NCI-H82 (cell line): ENCODE results near the gene LRCOL1.

ENCODE experiments used
- DNase-seq: peaks from one replicate; lab custom pipeline; 2025; lab: John Stamatoyannopoulos, UW

LRCOL1 gene

DNA sequence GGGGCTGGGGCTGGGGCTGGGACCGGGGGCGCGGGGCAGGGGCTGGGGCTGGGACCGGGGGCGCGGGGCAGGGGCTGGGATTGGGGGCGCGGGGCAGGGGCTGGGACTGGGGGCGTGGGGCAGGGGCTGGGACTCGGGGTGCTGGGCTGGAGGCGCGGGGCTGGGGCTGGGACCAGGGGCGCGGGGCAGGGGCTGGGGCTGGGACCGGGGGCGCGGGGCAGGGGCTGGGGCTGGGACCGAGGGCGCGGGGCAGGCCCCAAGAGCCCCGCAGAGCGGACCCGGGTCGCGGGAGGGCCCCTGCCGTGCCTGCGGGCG, 8.6 kb upstream of the LRCOL1 start:
- DNase-seq, result no peak

DNA sequence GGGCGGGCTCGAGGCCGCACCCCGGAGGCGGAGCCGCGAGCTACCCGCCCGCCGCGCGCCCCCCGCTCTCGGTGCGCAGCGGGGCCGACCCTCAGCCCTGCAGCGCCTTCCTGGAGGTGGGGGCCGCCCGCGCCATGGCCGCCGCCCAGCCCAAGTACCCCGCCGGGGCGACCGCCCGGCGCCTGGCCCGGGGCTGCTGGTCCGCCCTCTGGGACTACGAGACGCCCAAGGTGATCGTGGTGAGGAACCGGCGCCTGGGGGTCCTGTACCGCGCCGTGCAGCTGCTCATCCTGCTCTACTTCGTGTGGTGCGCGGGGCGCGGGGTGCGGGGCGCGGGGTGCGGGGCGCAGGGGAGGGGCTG, 8.3 kb upstream of the LRCOL1 start, which contains the start of gene P2RX2:
P2RX2 (plus strand) TSS at position 94 of the 361 bp plus-strand sequence; CDS start at position 135, 41 bp downstream.
- peak; percentile 21 for DNase-seq

GRCh38 chr12:132617822-132618682, 7.7 kb upstream of the LRCOL1 start:
- peak; percentile 32 for DNase-seq

GRCh38 chr12:132617135-132617701, 6.8 kb upstream of the LRCOL1 start:
- DNase-seq, result no peak

- no peak for DNase-seq
These were observed 5.2 kb upstream of the LRCOL1 start for GRCh38 chr12:132615579-132616038.

GRCh38 chr12:132614861-132615578, 4.6 kb upstream of the LRCOL1 start:
- DNase-seq, result peak; percentile 92

DNA sequence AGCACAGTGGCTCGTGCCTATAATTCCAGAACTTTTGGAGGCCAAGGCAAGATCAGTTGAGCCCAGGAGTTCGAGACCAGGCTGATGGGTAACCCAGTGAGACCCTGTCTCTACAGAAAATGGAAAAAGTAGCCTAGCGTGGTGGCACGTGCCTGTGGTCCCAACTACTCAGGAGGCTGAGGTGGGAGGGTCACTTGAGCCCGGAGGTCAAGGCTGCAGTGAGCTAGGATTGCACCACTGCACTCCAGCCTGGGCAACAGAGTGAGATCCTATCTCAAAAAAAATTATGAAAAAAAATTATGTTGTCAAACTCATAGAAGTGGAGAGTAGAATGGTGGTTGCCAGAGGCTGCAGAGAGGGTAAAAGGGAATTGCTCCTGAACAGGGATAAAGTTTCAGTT, 3.6 kb upstream of the LRCOL1 start:
- DNase-seq, result no peak

GRCh38 chr12:132611620-132612019, 1.2 kb upstream of the LRCOL1 start:
- no peak for DNase-seq

DNA sequence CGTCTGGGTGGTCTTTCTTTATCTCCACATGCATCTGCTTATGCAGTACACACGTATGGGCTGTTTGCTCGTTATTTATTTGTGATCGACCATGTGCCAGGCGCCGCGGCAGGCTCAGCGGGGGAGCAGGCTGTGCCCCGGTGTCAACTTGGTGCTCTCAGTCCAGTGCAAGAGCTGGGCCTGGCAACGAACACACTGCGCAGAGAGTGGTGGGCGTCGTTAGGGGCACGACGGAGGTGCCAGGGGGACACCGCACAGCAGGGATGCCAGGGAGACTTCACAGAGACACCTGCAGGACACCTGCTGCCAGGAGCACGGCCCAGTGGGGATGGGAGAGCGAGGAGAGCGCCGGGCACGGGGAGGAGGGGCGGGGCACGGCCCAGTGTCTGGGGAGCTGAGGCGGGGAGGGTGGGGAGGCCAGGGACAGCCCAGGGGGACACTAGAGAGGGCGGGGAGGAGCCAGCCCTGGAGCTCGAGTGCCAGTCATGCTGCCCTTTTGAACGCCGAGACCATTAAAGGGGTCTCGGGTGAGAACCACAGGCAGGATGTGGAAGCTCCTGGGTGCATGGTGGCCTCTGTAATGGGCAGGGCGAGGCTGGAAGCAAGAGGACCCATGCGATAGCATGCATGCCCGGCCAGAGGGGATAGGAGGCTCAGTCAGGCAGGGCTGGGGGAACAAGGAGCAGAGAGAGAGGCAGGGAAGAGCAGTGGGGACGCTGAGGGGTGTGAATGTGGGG, 652 bp upstream of the LRCOL1 start:
- DNase-seq, result no peak

DNA sequence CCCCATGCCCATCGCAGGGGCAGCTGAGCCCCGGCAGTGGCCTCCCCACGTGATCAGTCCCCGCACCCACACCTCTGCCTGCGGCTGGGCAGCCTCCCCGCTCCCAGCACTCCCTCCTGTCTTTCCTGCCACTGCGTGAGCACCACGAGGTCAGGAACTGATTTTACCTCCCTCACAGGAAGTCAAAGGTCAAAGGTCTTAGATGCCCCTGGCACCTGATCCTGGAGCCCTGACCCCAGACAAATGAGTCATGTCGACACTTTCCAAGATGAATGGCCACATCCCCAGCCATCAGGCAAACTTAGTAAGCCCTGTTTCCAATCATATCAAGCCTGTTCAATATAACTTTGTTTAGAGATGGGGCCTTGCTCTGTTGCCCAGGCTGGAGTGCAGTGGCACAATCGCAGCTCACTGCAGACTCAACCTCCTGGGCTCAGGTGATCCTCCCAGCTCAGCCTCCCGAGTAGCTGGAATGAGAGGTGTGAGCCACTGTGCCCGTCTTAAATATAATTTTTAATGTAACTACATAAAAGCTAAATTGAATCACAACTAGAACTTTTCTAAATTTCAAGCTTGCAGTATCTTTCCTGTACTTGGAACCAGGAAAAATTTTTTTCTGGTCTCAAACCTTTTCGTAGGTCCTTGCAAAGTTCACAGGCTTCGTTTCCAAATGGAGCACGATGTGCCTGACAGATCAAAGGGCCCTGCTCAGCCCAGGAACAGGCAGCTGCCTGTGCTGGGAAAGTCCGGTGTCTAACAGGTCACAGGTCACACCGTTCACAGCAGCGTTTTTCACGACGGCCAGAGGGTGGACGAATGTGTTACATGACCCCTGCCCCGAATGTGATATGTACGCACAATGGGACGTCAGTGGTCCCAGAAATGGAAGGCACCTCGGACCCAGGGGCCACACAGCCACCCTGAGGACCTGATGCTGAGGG, 1.9 kb downstream of the LRCOL1 start:
- no peak for DNase-seq

DNA sequence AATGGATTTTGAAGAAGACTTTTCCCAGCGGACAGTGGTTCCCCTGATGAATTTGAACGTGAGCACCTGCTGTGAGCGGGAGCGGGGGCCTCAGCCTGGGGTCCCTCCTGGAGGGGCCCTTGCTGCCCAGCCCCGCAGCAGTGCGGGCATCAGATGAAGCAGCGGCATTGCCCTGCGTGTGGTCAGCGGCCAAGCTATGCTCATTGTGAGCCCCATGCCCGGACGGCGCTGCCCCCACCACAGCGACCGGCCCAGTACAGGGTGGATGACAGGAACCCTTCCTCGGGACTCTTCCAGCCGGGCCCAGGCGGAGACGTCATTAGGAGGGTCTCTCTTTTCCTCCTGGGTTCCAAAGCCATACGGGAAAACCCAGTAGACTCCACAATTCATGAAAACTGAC, 3.5 kb downstream of the LRCOL1 start:
- no peak for DNase-seq

GRCh38 chr12:132606466-132606865, 3.9 kb downstream of the LRCOL1 start:
- DNase-seq, result peak; percentile 59

DNA sequence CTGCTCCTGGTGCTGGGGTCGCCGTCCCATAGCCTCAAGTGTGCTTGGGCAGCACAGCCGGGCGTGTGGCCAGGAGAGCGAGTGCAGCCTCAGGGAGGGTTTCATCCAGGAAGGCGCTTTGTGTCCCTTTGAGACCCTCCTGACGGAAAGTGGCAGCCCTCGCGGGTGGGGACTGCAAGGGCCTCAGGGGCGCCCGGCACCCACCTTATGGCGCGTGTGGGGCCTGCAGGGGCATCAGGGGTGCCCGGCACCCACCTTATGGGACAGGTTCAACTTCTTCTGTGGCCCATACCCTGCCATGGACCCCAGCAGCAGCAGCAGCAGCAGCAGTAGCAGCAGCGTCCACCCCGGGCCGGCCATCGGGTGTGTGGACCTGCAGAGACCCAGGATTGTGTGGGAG, 4.5 kb downstream of the LRCOL1 start:
- DNase-seq, result no peak

DNA sequence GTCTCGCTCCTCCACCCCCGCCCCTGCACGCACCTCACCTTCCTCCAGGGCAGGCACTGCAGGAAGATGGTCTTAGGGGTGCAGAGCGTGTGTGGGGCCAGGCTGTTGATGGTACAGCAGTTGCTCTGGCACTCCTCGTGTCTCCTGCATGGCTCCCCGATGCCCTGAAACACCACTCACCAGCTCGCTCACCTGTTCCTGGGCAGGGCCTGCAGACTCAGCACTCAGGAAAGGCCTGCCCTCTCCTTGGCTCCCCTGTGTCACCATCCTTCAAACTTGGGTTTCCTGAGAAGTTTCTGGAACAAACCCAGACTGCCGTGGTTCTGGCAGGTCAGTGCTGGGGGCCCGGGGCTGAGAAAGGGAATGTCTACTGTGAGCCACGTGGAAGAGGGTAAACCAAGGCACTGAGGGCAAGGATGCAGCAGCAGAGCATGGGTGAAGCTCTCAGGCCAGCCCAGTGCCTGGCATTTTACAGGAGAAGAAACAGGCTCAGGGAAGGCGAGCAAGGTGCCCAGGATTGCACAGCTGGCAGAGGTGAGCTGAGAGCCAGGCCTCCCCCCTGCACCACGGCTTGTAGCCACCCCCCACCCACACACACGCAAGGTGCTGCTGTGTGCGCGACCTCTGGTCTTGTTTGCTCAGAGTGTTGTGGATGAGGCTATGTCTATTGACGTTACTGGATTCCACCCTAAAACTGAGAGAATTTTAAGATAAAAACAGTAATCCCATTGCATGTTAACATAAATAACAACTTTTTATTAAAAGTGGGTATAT, 5.5 kb downstream of the LRCOL1 start:
- DNase-seq, result no peak

- no peak for DNase-seq
These were observed 6.2 kb downstream of the LRCOL1 start for GRCh38 chr12:132604151-132604618.

DNA sequence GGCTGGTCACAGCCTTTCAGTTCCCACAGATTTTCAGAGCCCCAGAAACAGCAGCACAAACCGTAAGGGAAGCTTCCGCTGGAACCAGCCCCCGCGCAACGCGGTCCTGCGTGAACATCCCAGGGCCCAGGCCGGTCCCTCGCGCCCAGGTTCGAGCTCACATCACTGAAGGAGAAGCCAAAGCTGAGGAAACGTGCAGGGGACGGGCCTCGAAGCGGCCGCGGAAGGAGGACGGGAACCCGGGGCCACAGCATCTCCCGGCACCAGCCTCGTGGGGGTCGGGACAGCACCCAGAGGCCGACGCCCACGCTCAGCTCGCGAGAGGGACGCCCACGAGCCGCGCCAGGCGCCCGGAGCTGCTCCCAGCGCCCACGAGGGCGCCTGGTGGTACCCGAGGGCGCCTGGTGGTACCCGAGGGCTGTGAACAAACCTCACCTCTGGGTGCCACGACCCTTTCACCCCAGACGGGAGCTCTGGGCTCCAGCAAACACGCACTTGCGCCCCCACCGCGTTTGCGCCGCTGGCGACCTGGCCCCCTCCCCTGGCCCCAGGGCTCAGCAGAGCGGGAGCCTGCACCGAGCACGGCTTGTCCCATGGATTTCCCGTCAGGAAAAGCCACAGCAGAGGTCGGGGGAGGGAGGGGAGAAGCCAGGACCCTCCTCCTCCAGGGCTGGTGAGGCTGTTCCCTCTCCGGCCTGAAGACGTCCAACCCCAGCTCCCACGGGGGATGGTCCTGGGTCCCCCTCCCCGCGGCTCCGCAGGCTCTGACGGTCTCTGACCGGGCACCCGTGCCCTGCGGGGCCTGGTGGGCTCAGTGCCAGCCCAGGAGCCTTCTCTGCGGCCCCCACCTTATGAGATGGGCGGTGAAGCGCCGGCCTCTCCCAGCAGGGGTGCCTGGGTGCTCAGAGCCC, 6.9 kb downstream of the LRCOL1 start:
- no peak for DNase-seq

DNA sequence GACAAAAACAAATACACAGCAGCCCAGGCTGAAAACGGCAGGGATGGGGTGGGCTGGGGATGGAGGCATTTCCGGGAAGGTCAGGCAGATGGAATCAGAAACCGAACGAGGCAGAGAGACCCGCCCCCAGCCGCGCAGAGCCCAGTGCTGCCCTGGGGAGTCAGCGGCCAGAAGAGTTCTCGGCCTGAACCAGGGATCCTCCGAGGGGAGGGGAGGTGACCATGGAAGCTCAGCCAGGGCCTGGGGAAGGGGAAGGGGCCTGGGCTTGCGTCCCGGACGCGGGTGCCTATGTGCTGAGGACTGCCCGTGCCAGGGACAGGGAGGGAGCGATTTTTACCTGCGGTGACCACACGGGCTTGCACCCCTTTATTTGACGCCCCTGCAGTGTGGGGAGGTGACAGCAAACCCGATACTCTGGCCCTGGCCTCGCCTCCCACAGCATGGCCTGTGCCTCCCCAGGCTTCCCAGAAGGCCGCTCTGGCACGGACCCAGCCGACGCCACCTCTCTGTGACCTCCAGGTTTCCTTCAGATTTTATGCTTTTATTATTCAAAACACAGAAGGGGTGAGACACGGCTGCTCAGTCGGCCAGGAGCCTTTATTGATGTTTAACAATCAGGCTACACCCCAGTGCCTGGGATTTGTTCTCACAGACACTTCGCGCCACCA, 7.7 kb downstream of the LRCOL1 start:
- DNase-seq, result no peak

DNA sequence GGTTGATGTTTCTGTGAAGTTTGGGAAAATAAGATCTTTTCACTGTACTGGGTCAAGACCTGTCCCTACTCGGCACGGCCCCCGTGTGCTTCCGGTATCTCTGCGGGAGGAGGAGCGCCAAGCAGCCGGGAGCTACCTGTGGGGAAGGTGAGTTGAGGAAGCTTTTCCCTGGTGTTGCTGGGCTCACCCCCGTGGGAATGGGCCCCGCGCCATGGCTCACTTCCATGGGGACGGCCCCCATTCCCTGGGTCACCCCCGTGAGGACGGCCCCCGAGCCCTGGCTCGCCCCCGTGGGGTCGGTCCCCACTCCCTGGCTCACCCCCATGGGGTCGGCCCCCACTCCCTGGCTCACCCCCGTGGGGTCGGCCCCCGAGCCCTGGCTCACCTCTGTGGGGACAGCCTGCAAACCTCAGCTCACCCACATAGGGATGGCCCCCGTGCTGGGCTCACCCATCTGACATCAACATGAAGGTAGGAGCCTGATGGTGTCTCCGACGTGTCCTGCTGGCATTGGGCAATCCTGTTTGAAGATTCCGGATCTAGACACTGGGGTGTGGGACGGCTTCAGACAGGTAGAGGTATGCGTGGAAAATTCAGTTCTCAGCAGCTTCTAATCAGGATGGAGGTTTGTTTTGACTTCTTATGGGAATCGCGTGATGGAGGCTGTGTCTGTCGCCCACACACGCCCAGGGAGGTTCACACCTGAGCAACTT, 9.1 kb downstream of the LRCOL1 start:
- no peak for DNase-seq
